Measurements from ENCODE around the gene C11orf54.
"Not testable (repeated sequence)": the region's sequence is repeated elsewhere in the genome, so short reads cannot be mapped to it uniquely, and the experiment has no call there.

The C11orf54 gene

DNA sequence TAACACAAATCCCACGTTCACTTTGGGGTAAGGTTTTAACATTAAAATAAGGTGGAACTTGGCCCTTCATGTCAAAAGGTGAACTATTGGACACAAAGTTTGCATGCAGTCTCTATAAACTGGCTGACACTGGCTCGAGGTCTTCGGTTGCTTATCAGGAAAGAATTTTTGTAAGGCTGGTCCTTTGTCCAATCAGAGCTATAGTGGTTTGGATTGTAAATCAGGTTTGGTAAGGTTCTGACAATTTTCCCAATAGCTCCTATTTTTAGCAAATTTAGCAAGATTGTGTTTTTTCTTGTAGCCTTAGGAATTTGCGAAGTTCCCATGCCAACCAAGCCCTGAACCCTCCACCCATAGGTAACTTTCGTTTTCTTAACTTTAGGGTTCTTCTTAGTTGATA is 25.0 kb downstream of the C11orf54 start:
- DNase-seq (ENCODE audit: low read depth, low spot score): no peak

DNA sequence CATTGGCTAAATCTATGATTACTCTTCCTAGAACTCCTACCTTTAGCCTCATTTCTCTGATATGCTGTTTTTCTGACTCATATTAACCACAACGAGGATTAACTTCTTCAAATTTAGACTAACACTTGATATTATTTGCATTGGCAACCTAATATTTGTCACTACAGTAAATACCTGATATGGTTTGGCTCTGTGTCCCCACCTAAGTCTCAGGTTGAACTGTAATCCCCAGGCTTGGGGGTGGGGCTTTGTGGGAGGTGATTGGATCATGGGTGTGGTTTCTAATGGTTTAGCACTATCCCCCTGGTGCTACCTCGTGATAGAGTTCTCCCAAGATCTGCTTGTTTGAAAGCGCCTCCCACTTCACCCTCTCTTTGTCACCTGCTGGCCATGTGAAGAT is 25.5 kb downstream of the C11orf54 start:
- DNase-seq (ENCODE audit: low read depth, low spot score): no peak

DNA sequence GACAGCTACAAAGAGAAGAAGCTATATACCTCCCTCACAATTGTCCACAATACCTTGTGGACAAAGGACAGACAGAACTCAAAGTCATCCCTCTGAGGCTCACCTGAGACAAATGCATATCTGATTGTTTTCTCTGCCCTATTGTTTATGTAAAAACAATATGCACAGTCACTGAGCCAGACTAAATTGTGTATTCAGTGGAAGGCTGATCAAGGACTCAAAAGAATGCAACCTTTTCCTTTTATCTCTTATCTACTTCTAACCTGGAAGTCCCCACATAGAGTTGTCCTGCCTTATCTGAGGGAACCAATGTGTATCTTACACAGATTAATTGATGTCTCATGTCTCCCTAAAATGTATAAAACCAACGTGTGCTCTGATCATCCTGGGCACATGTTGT is 28.7 kb downstream of the C11orf54 start:
- no peak for DNase-seq (ENCODE audit: low read depth, low spot score)

- DNase-seq (ENCODE audit: low read depth, low spot score): no peak
Measured at GRCh38 chr11:93772123-93772522, 30.7 kb downstream of the C11orf54 start.

DNA sequence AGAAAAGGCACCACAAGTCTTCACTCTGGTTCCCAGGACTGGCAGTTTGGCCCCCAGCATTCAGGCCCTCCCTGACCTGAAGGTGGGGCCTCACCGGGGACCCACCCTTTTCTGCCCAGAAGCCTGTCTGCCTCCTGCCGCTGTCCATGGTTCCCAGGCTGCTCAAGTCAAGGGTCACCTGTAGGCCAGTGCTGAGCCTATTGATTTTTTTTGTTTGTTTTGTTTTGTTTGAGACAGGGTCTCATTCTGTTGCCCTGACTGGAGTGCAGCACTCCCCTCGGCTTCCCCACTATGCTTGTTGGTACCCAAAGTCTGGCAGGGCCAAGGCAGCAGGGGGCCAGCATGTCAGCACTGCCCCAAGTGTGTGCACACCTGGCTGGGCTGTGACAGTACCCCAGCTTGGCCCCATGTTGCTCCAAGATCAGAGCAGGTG is 31.6 kb downstream of the C11orf54 start:
- no peak for DNase-seq (ENCODE audit: low read depth, low spot score)

DNA sequence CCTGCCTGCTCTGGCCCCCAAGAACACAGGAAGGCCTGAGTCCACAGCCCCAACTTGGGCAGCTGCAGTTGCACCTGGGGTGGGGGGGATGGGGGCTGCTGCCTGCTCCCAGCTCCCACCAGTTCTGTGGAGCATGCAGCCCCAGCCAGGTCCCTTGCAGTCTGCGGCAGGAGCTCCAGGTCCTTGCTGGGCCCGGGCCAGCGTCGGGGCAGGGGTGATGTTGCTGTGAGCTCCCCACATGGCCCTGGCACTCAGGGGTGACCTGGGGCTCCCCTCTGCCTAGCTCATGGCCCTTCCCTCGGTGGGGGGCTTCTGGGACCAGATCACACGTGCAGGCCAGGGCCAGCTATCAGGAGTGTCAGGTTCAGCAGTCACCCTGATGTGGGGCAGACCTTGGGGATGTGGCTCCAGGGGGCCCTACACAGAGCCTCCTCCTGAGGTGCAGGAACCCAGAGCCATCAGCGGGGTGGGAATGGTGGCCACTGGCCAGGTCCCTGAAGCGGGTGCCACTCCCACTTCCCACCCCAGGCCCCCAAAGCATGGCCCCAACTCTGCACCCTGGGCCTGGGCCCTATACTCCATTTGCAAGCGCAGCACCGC is 32.2 kb downstream of the C11orf54 start:
- no peak for DNase-seq (ENCODE audit: low read depth, low spot score)

GRCh38 chr11:93774560-93774959 is 33.1 kb downstream of the C11orf54 start:
- DNase-seq (ENCODE audit: low read depth, low spot score): not testable (repeated sequence)

DNA sequence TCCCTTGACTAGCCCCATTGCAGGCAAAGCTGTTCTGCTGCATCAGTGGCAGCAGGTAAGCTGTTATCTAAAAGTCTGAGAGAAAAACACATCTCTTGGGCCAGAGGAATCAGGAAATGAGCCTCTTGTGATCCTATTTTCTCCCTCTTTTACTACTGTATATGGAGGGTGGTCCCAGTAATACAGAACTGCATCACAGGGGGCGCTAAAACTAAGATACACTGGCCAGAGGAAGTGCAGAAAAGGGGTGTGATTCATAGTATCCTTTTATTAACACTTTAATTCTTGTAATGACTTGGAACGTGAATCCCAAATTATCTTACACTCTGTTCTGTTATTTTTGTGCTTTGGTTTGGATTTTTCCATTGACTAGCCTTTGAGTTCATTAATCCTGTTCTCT is 33.8 kb downstream of the C11orf54 start:
- DNase-seq (ENCODE audit: low read depth, low spot score): no peak

- no peak for DNase-seq (ENCODE audit: low read depth, low spot score)
Measured at GRCh38 chr11:93783362-93783761, 41.9 kb downstream of the C11orf54 start.

DNA sequence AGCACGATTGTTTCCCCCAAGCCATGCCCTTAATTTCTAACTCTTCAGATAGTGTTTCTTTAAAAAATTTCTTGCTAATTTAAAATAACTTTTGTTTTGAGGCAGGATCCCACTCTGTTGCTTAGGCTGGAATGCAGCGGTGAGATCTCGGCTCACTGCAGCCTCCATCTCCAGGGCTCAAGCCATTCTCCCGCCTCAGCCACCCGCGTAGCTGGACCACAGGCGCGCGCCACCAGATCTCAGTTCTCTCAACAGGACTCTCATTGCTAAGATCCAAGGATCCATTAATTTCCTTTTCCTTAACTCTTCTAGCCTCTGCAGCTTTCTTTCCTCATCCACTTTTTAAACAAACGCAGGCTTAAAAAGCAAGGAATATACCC is 42.3 kb downstream of the C11orf54 start:
- no peak for DNase-seq (ENCODE audit: low read depth, low spot score)

- DNase-seq (ENCODE audit: low read depth, low spot score): peak; percentile 81
Measured at GRCh38 chr11:93784145-93784934, 42.9 kb downstream of the C11orf54 start, which contains the start of gene MED17. Gene MED17, plus strand, starts transcription at chr11:93784282. Its CDS starts 232 bp downstream, at chr11:93784514.

DNA sequence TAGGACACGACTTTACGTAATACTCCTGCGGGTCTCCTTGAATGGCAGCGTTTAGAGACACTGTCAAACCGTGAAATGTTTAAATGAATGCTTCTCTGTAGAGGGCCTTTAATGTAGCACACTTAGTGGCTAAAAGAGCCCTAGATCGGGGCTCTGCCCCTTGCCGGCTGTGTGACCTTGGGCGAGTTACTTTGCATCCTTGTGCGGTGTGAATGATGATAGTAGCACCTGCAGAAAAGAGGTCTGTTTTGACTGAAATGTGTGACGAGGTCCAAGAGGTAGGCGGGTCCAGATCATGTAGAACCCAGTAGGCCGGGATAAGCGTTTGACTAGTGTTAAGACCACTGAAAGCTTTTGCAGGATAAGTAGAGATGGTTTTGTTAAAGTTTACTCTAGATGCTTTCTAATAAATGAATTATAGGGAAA is 43.5 kb downstream of the C11orf54 start:
- DNase-seq (ENCODE audit: low read depth, low spot score): no peak

- no peak for DNase-seq (ENCODE audit: low read depth, low spot score)
Measured at GRCh38 chr11:93791493-93791892, 50.0 kb downstream of the C11orf54 start.

- no peak for DNase-seq (ENCODE audit: low read depth, low spot score)
Measured at GRCh38 chr11:93796441-93797231, 55.2 kb downstream of the C11orf54 start.

DNA sequence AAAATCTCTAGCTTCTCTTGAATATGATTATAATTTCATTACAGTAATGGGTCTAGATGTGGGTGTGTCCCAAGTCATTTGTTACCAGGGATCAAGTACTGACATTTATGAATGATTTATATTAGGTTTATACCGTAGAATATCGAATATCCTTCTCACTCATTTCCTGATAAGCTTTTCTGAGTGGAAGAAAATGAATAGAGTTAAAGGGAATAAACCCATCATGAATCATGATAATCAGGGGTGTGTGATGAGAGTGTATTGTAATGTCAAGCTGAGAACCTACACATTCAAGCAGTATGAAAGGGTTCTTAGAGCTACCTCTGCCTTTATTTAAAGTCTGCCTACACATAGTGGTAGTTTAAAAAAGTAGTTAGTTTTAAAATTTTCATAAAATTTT is 59.9 kb downstream of the C11orf54 start:
- DNase-seq (ENCODE audit: low read depth, low spot score): no peak

DNA sequence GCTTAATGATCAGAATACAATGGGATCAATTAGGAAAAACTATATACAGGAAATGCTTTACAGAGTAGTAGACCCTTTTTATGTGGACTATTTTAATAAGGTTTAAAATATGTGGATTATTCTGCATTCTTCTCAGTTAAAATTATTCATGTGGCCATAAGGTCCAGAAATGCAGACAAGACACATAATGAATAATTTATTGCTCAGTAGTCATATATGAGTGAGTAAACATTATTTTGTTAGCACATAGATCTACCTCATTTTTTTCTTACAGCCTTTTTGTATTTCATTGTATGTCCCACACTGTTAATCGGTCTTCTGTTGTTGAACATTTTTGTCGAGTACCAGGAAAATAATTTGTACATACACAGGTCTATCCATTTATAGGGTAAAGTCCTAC is 63.4 kb downstream of the C11orf54 start:
- no peak for DNase-seq (ENCODE audit: low read depth, low spot score)

DNA sequence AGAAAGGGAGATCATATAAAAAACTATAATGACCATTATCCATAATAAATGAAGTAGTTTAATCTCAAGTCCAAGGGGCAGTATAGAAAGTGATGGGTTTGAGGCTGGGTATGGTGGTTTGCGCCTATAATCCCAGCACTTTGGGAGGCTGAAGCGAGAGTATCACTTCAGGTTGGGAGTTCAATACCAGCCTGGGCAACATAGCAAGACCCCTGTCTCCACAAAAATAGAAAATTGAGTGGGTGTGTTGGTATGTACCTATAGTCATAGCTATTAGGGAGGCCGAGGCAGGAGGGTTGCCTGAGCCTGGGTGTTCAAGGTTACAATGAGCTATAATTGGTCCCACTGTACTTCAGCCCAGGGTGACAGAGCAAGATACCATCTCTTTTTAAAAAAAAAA is 66.5 kb downstream of the C11orf54 start:
- DNase-seq (ENCODE audit: low read depth, low spot score): no peak

DNA sequence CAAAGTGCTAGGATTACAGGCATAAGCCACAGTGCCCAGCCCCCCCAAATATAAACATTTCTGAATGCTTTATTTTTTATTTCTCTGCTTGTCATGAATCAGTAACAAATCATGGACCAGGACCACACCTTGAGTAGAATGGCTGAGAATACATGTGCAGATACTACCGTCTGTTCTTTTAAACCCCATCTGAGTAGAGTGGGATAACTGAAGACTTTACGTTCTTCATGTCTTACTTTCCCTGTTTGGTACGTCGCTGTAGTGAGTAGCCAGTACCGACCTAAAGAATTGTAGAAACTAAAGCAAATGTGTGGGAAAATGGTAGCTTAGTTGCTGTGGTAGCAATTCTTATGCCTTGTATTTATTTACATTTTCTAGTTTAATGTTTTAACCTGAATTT is 72.5 kb downstream of the C11orf54 start:
- DNase-seq (ENCODE audit: low read depth, low spot score): no peak

Data from activated naive CD8-positive, alpha-beta T cell treated with anti-CD3 and anti-CD28 coated beads, Interleukin-2, amount 50 U/mL, for 16 hours (primary cell).